Fibroblast of villous mesenchyme (primary cell): ENCODE measurements around the gene GGCT. TPM values are rescaled to one million over a fixed set of nuclear protein-coding genes. Genes with fewer than 3 reads are reported as not detected.
A peak's percentile ranks its signal among the peaks of the same experiment; 100 is the strongest.
"Not testable (repeated sequence)": the region's sequence is repeated elsewhere in the genome, so short reads cannot be mapped to it uniquely, and the experiment has no call there.

Source experiments
- DNase-seq: peaks from one replicate; pipeline ENCODE4 v3.0.0-alpha.2; 2010; ENCODE audit warnings: low read depth
- H3K4me3 ChIP-seq: 2 replicates; pipeline ENCODE4 v1.5.1; 2011; ENCODE audit warnings: low read depth, mild to moderate bottlenecking, low read length
- CTCF ChIP-seq: IDR thresholded peaks from 2 replicates; pipeline ENCODE4 v1.5.1; 2012; ENCODE audit warnings: low read depth, mild to moderate bottlenecking, low read length; ENCODE audit not compliant: insufficient read depth
- total RNA-seq: library from RNA; depleted of rRNA; stranded (reverse); fragments of >200 nt; gene quantifications from 2 replicates; pipeline ENCODE4 v1.2.3, GENCODE V29; 2012

Gene GGCT
- total RNA-seq, 1 donor: 18.1 TPM

DNA sequence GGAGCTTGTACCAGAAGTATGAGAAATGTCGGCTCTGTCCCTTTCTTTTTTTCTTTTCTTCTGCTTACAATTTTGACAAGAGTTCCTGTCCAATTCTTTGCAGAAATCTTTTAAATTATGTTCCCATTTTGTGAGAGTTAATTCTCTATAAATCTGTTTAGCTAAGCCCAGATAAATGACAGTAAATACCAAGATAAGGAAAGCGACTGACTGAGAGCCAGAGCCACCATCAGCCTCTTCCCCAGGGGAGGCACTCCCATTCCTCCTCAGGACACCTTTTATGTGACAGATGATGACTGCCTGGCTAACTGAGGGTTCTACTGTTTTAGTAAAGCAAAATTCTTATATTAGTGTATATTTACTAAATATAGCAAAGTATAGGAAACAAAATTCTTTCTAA lies 6.9 kb upstream of the GGCT start:
- no peak overlapping the region for H3K4me3 ChIP-seq
- no peak for DNase-seq
- no peak for TF ChIP-seq CTCF

GRCh38 chr7:30510124-30511075 lies 5.8 kb upstream of the GGCT start:
- TF ChIP-seq CTCF: peak; percentile 85
- H3K4me3 ChIP-seq: no peak overlapping the region
- DNase-seq: peak; percentile 59

DNA sequence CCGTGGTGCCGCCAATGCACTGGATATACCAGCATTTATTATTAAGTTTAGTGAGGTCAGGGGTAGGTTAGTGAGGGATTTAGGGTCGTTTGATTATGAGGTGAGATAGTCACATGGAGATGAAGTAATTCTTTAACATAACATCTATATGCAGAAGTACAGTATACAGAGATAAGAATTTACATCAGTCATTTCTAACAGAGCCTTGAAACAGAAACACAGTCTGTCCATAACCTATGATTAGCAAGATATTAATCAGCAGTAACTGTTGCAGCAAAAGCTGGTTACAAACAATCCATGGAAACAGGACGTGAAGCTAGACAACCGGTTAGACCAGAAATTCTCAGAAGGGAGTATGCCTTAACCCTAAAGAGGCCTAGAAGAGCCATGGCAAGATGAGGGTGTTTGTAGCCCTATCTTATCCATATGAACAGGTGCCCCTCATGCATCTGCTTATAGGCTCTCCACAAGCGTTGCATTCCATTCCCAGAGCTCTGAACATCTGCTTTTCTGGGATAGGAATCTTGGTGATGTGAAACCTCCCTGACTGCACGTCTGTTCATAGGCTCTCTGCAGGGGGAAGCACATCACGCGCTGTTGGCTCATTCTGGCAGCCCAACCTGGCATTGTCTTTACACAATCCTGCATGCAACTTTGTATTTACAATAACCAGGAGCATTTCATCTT lies 4.7 kb upstream of the GGCT start:
- not testable (repeated sequence) for DNase-seq, H3K4me3 ChIP-seq

DNA sequence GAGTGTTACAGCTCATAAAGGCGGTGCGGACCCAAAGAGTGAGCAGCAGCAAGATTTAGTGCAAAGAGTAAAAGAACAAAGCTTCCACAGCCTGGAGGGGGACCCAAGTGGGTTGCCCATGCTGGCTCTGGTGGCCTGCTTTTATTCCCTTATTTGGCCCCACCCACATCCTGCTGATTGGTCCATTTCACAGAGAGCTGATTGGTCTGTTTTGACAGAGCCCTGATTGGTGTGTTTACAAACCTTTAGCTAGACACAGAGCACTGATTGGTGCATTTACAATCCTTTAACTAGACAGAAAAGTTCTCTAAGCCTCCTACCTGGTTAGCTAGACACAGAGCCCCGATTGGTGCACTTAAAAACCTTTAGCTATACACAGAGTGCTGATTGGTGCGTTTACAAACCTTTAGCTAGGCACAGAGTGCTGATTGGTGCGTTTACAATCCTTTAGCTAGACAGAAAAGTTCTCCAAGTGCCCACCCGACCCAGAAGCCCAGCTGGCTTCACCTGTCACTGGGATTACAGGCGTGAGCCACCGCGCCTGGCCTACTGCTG lies 2.8 kb upstream of the GGCT start:
- not testable (repeated sequence) for DNase-seq, H3K4me3 ChIP-seq

GRCh38 chr7:30505174-30505697 lies 607 bp upstream of the GGCT start:
- no peak for TF ChIP-seq CTCF
- peak overlapping the region; percentile 98 for H3K4me3 ChIP-seq
- DNase-seq: no peak

DNA sequence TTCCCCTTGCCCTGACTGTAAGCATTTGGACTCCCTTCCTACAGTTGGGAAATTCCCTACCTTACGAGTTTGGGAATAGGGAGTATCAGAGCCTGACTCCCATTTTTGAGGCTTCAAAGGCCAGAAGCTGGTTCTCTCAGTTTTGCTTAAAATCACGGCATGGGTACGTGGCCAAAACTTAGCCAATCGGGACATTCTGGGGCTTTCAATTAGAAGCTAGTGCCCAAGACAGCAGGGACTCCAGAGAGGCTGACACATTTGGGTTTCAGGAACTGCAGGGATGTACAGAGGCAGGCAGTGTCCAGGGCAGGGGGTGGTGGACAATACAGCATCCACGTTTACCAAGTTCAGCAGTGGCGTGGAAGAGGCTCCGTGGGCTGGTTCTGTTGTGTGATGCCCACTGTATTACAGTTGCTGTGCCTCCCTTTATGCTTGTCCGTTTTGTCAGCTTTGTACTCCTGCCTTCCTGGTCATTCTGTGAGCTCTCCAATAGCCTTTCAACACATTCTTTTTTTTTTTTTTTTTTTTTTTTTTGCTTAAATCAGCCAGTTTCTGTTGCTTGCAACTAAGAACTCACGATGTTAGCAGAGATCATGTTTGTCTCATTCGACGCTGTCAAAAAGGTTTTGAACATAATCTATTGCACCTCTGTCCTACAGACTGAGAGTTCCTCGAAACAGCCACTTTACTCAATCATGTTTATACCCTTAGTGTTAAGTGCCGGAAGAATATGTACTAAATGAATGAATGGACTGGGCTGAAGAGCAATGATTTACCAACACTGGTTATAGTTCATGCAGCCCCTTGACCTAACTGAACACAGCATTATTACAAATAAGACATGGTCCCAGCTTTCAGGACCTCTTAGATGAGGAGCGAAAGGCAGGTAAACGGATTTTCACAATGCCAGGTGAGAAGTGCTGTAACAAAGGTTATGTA lies 1.1 kb downstream of the GGCT start:
- DNase-seq: peak; percentile 6
- peak overlapping the region; percentile 98 for H3K4me3 ChIP-seq
- no peak for TF ChIP-seq CTCF
